ENCODE data around the gene JOSD2.

DNA sequence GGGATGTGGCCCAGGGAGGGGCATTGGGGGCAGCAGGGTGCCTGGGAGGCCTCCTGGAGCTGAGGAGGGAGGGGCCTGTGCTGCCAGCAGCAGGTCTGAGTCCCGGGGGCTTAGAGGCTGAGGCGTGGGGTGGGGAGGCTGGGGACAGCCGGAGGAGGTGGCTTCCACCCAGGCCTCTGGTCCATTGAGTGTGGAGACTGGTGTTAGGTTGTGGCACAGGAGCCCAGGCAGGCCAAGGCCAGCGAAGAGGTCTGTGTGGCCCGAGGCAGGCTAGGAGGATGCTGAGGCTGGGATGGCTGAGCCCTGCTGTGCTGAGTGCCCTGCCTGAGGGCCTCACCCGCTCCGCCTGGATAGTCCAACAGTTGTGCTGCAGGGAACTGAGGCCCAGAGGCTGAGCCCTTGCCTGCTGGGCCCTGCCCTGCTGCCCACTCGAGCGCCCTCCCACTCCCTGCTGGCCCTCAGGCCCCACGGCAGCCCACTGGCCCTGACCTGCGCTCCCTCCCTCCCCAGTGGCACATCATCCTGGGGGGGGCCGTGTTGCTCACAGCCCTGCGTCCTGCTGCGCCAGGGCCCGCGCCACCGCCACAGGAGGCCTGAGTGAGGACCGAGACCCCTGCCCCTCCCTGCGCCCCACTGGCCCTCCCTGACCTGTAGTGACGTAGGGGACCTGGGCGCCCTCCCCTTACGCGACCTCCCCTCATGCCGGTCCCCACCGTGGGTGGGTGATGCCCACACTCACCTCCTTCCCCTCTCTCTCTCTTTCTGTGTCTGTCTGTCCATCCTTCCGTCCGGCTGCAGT lies 29.4 kb downstream of the JOSD2 start:
- TF ChIP-seq, protein P1, sequence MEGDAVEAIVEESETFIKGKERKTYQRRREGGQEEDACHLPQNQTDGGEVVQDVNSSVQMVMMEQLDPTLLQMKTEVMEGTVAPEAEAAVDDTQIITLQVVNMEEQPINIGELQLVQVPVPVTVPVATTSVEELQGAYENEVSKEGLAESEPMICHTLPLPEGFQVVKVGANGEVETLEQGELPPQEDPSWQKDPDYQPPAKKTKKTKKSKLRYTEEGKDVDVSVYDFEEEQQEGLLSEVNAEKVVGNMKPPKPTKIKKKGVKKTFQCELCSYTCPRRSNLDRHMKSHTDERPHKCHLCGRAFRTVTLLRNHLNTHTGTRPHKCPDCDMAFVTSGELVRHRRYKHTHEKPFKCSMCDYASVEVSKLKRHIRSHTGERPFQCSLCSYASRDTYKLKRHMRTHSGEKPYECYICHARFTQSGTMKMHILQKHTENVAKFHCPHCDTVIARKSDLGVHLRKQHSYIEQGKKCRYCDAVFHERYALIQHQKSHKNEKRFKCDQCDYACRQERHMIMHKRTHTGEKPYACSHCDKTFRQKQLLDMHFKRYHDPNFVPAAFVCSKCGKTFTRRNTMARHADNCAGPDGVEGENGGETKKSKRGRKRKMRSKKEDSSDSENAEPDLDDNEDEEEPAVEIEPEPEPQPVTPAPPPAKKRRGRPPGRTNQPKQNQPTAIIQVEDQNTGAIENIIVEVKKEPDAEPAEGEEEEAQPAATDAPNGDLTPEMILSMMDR (IDR thresholded peaks at IDR 0.05 in 2 of 3, conservative IDR thresholded peaks at IDR 0.05 in 1 of 3; ENCODE audit: borderline replicate concordance in 1 of 3, insufficient read depth in 1 of 3, low read depth in 2 of 3, low read length in 2 of 3) = no peak
- TF ChIP-seq SRF (IDR thresholded peaks at IDR 0.05; ENCODE audit: low read depth) (no peak), EZH2 (IDR thresholded peaks at IDR 0.05) (no peak), POLR2AphosphoS5 (IDR thresholded peaks at IDR 0.05; ENCODE audit: low read depth, low read length) (no peak)

All from HCT116 (cell line).